Left renal pelvis (tissue), 4 donors: ENCODE data around the gene BMERB1. TPM values are rescaled to one million over a fixed set of nuclear protein-coding genes. Genes with fewer than 3 reads are reported as not detected.
"Not testable (repeated sequence)": the region's sequence is repeated elsewhere in the genome, so short reads cannot be mapped to it uniquely, and the experiment has no call there.

Experiments used
- DNase-seq, 4 donors: peaks; one replicate each; pipeline ENCODE4 v3.0.0-alpha.2; 2013; ENCODE audit warnings: low read depth in 4 of 4, low spot score in 3 of 4
- polyA plus RNA-seq, 4 donors: library from polyadenylated mRNA; unstranded; fragments of 120-200 nt; gene quantifications; one replicate each; pipeline ENCODE4 v1.2.1, GENCODE V29; 2013; ENCODE audit not compliant: insufficient read length in 4 of 4

BMERB1 gene
- polyA plus RNA-seq, 4 donors, result 37.0 to 47.9 (median 45.9) TPM

- DNase-seq, result no peak
Measured at GRCh38 chr16:15422222-15422621, 12.2 kb upstream of the BMERB1 start.

- no peak for DNase-seq
Measured at GRCh38 chr16:15425861-15426260, 8.5 kb upstream of the BMERB1 start.

- DNase-seq, result no peak
Measured at GRCh38 chr16:15426796-15427195, 7.6 kb upstream of the BMERB1 start.

GRCh38 chr16:15427648-15428239 is 6.6 kb upstream of the BMERB1 start:
- DNase-seq, result peak in 3 of 4 donors; percentile 38 to 50 (median 45)

- not testable (repeated sequence) for DNase-seq
Measured at GRCh38 chr16:15430884-15431283, 3.5 kb upstream of the BMERB1 start.

- DNase-seq, result no peak
Measured at GRCh38 chr16:15434079-15434424, 336 bp upstream of the BMERB1 start.

- no peak for DNase-seq
Measured at GRCh38 chr16:15435216-15435864, 952 bp downstream of the BMERB1 start.

GRCh38 chr16:15439102-15439501 is 4.7 kb downstream of the BMERB1 start:
- no peak for DNase-seq

- no peak for DNase-seq
Measured at GRCh38 chr16:15439521-15439920, 5.1 kb downstream of the BMERB1 start.

- no peak for DNase-seq
Measured at GRCh38 chr16:15440852-15441251, 6.5 kb downstream of the BMERB1 start.

GRCh38 chr16:15442140-15442539 is 7.8 kb downstream of the BMERB1 start:
- not testable (repeated sequence) for DNase-seq

- no peak for DNase-seq
Measured at GRCh38 chr16:15443753-15444152, 9.4 kb downstream of the BMERB1 start.

GRCh38 chr16:15444264-15444663 is 9.9 kb downstream of the BMERB1 start:
- no peak for DNase-seq

GRCh38 chr16:15445450-15445849 is 11.1 kb downstream of the BMERB1 start:
- DNase-seq, result no peak

GRCh38 chr16:15446901-15447300 is 12.5 kb downstream of the BMERB1 start:
- no peak for DNase-seq

- no peak for DNase-seq
Measured at GRCh38 chr16:15450624-15451023, 16.2 kb downstream of the BMERB1 start.

GRCh38 chr16:15451098-15451731 is 16.8 kb downstream of the BMERB1 start:
- DNase-seq, result no peak

- DNase-seq, result no peak
Measured at GRCh38 chr16:15452246-15452855, 18.0 kb downstream of the BMERB1 start.

- DNase-seq, result not testable (repeated sequence)
Measured at GRCh38 chr16:15453296-15453695, 18.9 kb downstream of the BMERB1 start.

- DNase-seq, result not testable (repeated sequence)
Measured at GRCh38 chr16:15454933-15455332, 20.5 kb downstream of the BMERB1 start.

- DNase-seq, result no peak
Measured at GRCh38 chr16:15457400-15457799, 23.0 kb downstream of the BMERB1 start.

- DNase-seq, result no peak
Measured at GRCh38 chr16:15457958-15458357, 23.6 kb downstream of the BMERB1 start.
